Right atrium auricular region (tissue), 2 donors: ENCODE results near the gene P2RX7. TPM values are rescaled to one million over a fixed set of nuclear protein-coding genes. Genes with fewer than 3 reads are reported as not detected.
A peak's percentile ranks its signal among the peaks of the same experiment; 100 is the strongest.

Experiments used
- DNase-seq: peaks from one replicate; pipeline ENCODE4 v3.0.0-alpha.2; 2019; ENCODE audit warnings: low spot score
- H3K27ac ChIP-seq, 2 donors: fragments of 200-600 bp; sonication (generic); 1 replicate in 1 of 2; 2 replicates in 1 of 2; pipeline ENCODE4 v1.5.1; 2016 to 2019
- H3K27me3 ChIP-seq, 2 donors: fragments of 200-600 bp; sonication (generic); one replicate each; pipeline versions ENCODE4 v1.5.1 to v1.6.0; 2017 to 2019
- H3K36me3 ChIP-seq: fragments of 200-600 bp; sonication (generic); one replicate; pipeline ENCODE4 v1.5.1; 2016
- H3K4me1 ChIP-seq, 2 donors: fragments of 200-600 bp; sonication (generic); one replicate each; pipeline versions ENCODE4 v1.5.1 to v1.6.0; 2017 to 2019
- H3K4me3 ChIP-seq, 2 donors: fragments of 200-600 bp; sonication (generic); 1 replicate in 1 of 2; 2 replicates in 1 of 2; pipeline ENCODE4 v1.5.1; 2017 to 2019; ENCODE audit warnings: mild to moderate bottlenecking in 1 of 2, moderate library complexity in 1 of 2
- H3K9me3 ChIP-seq, 2 donors: fragments of 200-600 bp; sonication (generic); one replicate each; pipeline ENCODE4 v1.5.1; 2019
- total RNA-seq, 2 donors: library from RNA; depleted of rRNA; stranded (reverse); fragments of >200 nt; gene quantifications; one replicate each; pipeline ENCODE4 v1.1.0, GENCODE V29; 2016
- TF ChIP-seq, protein P1 (sequence below), 2 donors: fragments of 200-600 bp; sonication (generic); IDR thresholded peaks; one replicate each; pipeline ENCODE4 v1.5.1; 2019; ENCODE audit warnings: antibody characterized with exemption in 2 of 2

Gene P2RX7
- total RNA-seq, 2 donors from 2014 or later = 1.3 to 1.9 TPM

DNA sequence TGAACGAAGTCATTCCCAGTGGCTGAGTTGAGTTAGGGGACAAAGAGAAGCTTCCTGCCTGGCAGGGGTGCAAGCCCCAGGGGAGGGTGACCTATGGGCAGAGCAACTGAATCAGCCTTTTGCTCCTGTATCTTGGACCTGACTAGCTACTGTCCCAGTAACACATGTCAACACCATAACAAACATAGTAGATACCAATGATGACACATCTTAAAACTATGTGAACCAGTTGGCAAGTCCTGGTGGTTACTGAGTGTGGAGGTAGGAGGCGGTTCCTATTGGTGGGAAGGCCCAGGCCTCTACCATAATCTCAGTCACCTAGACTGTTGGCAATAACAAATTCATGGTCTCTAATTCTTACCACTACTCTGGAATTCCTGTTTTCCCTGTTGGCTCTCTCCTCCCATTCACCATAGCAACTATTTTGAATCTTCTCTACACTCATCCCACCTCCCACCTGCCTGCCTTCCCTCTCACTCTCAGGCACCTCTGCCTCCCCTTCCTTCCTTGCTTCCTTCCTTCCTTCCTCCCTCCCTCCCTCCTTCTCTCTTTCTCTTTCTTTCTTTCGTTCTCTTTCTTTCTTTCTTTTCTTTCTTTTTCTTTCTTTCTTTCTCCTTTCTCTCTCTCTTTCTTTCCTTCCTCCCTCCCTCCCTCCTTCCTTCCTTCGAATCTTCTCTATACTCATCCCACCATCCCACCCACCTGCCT is 8.1 kb upstream of the P2RX7 start:
- no peaks in the 10 kb centered on the region for H3K27me3 ChIP-seq
- DNase-seq = no peak
- no peak overlapping the region for H3K4me3 ChIP-seq
- peaks cover 0 to 22% of the 10 kb centered on the region in 2 donors for H3K4me1 ChIP-seq
- TF ChIP-seq, protein P1, sequence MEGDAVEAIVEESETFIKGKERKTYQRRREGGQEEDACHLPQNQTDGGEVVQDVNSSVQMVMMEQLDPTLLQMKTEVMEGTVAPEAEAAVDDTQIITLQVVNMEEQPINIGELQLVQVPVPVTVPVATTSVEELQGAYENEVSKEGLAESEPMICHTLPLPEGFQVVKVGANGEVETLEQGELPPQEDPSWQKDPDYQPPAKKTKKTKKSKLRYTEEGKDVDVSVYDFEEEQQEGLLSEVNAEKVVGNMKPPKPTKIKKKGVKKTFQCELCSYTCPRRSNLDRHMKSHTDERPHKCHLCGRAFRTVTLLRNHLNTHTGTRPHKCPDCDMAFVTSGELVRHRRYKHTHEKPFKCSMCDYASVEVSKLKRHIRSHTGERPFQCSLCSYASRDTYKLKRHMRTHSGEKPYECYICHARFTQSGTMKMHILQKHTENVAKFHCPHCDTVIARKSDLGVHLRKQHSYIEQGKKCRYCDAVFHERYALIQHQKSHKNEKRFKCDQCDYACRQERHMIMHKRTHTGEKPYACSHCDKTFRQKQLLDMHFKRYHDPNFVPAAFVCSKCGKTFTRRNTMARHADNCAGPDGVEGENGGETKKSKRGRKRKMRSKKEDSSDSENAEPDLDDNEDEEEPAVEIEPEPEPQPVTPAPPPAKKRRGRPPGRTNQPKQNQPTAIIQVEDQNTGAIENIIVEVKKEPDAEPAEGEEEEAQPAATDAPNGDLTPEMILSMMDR (IDR thresholded peaks at IDR 0.05) = no peak
- H3K27ac ChIP-seq = peak overlapping the region in 1 of 2 donors; percentile 69
- H3K9me3 ChIP-seq = no peaks in the 10 kb centered on the region
- no peaks in the 10 kb centered on the region for H3K36me3 ChIP-seq

DNA sequence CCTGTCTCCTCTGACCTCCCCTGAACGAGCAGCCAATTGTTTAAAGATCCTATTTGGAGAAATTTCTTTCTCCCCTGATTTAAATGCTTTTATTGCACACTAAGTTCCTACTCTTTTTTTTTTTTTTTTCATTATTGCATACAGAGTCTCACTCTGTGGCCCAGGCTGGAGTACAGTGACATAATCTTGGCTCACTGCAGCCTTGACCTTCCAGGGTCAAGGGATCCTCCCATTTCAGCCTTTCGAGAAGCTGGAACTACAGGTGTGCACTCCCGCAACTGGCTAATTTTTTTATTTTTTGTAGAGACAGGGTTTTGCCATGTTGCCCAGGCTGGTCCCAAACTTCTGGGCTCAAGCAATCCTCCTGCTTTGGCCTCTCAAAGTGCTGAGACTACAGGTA is 5.2 kb upstream of the P2RX7 start:
- DNase-seq = no peak
- H3K36me3 ChIP-seq = no peaks in the 10 kb centered on the region
- H3K4me3 ChIP-seq = no peak overlapping the region
- H3K27ac ChIP-seq = no peak overlapping the region
- no peaks in the 10 kb centered on the region for H3K27me3 ChIP-seq
- no peaks in the 10 kb centered on the region for H3K9me3 ChIP-seq
- peaks cover 0 to 28% of the 10 kb centered on the region in 2 donors for H3K4me1 ChIP-seq
- TF ChIP-seq, protein P1 (IDR thresholded peaks at IDR 0.05) = no peak

DNA sequence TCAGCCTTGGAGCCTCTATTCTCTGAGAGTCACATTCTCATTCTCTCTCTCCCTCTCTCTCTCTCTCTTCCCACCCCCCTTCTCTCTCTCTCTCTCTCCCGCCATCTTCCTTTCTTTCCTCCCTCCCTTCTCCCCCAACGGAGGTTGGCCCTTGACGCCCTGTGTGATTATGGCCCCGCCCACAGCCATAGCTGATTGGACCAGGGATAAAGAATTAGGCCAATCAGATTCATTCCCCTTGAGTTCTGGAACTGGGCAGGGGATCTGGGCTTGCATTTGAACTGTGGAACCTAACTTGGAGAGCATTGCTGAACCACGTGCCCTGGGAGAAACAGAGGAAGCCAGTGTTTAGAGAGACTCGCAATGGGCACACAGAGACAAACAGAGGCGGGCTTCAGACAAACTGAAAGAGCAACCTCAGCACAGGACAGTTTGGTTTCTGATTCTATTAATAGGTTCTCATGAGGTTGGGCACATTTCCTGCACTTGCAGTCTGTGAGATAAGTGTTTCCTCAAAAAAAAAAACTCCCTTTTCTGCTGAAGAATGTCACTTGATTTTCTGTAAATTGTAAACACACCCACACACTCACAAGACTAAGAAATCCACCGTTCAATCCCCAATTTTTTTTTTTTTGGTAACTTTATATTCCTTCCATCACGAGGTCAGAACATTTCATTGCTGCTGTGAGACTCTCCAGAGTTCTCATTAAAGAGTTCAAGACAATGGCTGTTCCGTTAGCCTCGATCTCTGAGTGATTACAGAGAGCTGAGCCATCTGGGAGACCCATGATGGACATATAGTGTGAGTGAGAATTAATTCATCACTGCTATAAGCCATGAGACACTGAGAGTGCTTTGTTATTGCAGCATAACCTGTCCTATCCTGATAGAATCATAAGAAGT is 3.5 kb upstream of the P2RX7 start:
- Histone ChIP-seq H3K9me3 (no peaks in the 10 kb centered on the region), H3K27ac (peak overlapping the region; percentile 42), H3K4me3 (no peak overlapping the region), H3K27me3 (no peaks in the 10 kb centered on the region), H3K4me1 (peaks cover 0 to 38% of the 10 kb centered on the region in 2 donors), H3K36me3 (no peaks in the 10 kb centered on the region)
- TF ChIP-seq, protein P1 (IDR thresholded peaks at IDR 0.05) = no peak
- peak; percentile 88 for DNase-seq

DNA sequence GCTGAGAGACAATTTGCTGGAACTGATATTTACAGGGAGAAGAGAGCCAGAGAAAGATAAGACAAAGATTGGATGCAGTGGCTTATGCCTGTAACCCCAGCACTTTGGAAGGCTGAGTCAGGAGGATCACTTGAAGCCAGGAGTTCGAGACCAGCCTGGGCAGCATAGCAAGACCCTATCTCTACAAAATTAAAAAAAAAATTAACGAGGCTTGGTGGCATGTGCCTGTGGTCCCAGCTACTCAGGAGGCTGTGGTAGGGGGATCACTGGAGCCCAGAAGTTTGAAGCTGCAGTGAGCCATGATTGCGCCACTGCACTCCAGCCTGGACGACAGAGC is 2.9 kb upstream of the P2RX7 start:
- TF ChIP-seq, protein P1 (IDR thresholded peaks at IDR 0.05) = no peak
- Histone ChIP-seq H3K9me3 (no peaks in the 10 kb centered on the region), H3K4me3 (no peak overlapping the region), H3K27ac (peak overlapping the region; percentile 42), H3K27me3 (no peaks in the 10 kb centered on the region), H3K4me1 (peaks cover 0 to 35% of the 10 kb centered on the region in 2 donors), H3K36me3 (no peaks in the 10 kb centered on the region)
- no peak for DNase-seq

DNA sequence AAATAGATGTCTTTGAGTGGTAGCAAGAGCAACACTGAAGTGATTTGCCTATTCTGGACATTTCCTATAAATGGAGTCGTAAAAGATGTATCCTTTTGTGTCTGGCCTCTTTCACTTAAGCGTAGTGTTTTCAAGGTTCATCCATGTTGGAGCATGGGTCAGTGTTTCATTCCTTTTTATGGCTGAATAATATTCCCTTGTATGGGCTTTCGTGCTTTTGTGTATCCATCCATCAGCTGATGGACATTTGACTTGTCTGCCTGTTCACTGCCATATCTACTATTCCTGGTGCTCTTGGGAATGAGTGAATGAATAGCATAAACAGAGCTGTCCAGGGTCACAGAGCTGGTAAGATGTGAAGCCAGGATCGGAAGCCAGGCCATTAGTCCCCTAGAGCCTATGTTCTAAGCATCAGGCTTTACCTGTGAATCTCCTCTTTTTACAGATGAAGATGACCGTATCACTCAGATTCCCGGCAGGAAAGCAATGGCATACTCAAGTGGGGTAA is 1.8 kb upstream of the P2RX7 start:
- TF ChIP-seq, protein P1 (IDR thresholded peaks at IDR 0.05) = no peak
- H3K4me1 ChIP-seq = peaks cover 0 to 35% of the 10 kb centered on the region in 2 donors
- H3K9me3 ChIP-seq = no peaks in the 10 kb centered on the region
- no peaks in the 10 kb centered on the region for H3K27me3 ChIP-seq
- H3K4me3 ChIP-seq = no peak overlapping the region
- no peak for DNase-seq
- no peaks in the 10 kb centered on the region for H3K36me3 ChIP-seq
- no peak overlapping the region for H3K27ac ChIP-seq
